GM21717 (cell line): ENCODE data around the gene SUCLG1.
"Not testable (repeated sequence)": the region's sequence is repeated elsewhere in the genome, so short reads cannot be mapped to it uniquely, and the experiment has no call there.

Experiments used
- ATAC-seq: cut with Tn5 transposase; IDR thresholded peaks from one replicate; pipeline ENCODE4 v1.9.1; 2021; ENCODE audit warnings: mild to moderate bottlenecking, moderate library complexity; ENCODE audit not compliant: unreplicated experiment

Gene SUCLG1

DNA sequence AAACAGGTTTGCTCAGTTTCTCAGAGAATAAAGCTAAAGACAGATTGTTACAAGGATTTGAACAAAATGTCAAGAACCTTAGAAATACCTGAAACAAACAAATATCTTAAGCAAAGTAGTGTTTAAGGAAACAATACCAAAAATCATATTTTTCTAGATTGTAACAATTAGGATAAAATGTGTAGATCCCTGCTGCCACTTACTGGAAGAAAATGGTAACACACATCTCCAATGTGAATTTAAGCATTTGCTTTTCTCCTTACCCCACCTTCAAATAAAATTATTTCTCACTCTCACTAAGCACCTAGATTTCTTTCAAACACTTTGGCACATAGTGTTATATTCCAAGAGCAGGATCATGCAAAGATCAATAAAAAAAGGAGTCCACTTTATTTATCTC is 34.9 kb downstream of the SUCLG1 start:
- ATAC-seq, result no peak

DNA sequence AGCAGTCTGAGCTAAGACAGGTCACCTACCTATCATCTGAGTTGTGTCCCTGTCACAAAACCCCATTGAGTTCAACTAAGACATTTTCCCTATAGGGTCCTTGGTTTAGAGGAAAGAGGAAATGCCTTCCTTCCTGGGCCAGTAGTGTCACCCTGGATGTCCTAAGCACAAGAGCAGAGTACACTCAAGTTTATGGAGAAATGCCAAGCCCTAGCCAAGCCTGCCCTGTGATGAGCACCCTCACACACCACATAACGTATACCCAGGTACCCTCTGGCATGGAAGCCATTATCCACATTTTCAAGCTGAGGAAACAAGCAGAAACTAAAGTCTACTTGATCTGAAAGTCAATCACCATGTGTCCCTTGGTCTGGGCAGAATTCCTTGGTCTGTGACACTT is 37.3 kb downstream of the SUCLG1 start:
- no peak for ATAC-seq

DNA sequence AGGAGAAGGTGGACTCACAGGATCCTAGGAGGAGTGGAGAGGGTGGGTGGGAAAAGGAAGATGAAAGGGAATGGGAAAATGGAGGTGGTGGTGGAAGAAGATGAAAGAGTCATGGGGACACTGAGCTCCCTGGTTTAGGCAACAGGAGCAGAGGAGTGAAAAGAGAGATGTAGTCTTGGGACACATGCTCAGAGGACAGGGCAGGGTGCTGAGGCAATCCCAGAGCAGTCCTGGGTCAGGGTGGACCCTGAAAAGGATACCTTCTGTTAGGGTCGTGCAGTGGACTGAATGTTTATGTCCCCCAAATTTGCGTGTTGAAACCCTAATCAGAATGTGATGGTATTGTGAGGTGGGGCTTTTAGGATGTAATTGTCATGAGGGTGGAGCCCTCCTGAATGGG is 37.9 kb downstream of the SUCLG1 start:
- no peak for ATAC-seq

DNA sequence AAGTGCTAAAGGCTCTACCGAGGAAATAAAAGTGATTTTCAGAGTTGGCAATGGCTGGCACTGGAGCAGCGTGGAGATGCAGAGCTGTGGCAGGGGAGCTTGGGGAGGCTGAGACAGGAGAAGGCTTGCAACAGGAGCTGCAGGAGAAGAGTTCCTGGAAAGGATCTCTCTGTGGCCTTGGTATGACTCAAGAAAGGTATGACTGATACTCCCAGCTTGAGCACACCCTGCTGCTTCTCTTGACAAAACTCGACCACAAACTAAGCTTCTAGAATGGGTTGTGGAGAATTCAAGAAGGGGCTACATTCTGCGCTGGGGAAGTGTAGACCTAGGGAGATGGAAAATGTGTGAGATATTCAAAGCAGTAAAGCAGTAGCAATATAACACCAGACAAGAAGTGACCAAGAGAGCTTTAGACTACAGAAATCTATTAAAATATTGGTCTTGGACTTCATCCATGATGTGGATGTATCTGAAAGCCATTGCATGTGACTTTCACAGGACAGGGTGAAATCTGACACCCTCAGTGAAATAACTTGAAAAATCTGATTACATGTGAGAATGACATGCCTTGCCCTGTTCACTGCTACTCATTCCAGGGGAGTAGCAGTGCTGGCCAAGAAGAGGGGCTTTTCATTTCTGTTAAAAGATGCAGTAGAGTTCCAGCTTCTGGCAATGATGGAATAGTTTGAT is 41.5 kb downstream of the SUCLG1 start:
- no peak for ATAC-seq

DNA sequence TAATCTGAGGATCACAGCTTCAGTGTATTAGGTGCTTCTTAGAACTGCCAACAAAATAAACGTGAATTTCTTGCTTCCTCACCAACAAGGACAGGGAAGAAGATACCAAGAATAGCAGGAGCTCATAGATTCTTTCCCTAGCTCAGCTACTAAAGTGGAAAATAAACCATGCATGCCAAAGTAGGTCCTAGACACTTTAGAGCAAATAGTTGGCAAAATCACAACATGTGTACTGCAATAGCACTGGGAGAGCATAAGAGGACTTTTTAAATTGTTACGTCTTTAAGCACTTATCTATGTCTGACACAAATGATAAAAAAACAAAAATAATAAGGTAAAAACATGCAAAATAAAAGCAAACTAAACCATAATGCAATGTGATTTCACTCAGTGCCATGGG is 49.5 kb downstream of the SUCLG1 start:
- no peak for ATAC-seq

DNA sequence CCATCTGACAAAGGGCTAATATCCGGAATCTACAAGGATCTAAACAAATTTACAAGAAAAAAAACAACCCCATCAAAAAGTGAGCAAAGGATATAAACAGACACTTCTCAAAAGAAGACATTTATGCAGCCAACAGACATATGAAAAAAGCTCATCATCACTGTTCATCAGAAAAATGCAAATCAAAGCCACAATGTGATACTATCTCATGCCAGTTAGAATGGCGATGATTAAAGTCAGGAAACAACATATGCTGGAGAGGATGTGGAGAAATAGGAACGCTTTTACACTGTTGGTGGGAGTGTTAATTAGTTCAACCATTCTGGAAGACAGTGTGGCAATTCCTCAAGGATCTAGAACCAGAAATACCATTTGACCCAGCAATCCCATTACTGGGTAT is 57.0 kb downstream of the SUCLG1 start:
- not testable (repeated sequence) for ATAC-seq

DNA sequence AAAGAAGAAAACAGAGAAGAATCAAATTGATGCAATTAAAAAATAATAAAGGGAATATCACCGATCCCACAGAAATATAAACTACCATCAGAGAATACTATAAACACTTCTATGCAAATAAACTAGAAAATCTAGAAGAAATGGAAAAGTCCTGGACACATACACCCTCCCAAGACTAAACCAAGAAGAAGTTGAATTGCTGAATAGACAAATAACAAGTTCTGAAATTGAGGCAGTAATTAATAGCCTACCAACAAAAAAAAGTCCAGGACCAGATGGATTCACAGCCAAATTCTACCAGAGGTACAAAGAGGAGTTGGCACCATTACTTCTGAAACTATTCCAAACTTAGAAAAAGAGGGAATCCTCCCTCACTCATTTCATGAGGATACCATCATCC is 59.2 kb downstream of the SUCLG1 start:
- not testable (repeated sequence) for ATAC-seq

DNA sequence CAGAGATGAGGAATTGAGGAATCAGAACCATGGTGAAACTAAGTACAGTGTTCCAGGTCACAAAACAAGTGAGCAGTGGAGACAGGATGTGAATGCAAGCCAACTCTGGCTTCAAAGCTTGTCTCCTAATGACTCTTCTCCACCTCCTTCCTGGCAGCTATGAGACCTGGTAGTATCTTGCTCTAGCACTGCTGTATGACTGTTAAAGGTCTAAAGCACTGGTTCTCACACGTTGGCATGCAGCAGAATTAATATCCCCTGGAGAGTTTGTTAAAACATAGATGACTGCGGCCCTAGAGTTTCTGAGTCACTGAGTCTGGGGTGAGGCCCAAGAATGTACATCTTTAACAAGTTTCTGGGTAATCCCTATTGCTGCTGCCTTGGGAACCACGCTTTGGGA is 63.3 kb downstream of the SUCLG1 start:
- ATAC-seq, result no peak

DNA sequence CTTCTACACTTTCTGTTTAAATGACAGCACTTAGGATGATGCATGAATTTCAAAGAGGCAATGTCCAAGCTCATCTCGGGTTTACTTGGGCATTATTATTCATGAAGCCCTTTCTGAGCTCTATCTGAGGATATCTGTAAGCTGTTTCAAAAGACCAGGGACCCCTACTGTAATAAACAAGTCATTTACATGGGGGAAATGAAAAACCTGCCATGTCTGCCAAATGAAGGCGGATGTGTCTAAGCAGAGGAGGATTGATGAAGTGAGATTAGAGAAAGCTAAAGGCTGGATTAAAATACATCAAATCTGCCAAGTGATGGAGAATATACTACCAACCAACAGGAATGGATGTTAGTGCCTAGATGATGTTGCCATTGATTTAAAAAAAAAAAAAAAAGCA is 64.5 kb downstream of the SUCLG1 start:
- no peak for ATAC-seq

DNA sequence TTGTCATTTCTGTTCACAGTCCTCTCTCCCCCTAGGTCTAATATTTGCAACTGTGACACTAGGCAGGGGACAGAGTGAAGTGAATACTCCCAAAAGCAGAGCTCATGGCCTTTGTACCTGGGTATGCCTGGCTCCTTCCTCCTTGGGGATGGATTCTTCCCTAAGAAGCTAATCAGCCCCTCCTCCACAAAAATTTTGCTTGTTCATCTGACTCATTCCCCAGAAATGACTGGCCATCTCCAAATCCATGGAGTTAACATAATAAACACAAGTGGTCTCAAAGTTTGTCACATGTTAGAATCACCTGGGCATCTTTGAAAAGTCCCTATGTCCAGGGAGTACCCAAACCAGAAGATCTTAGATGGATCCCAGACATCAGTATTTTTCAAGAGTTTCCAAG is 65.3 kb downstream of the SUCLG1 start:
- no peak for ATAC-seq

DNA sequence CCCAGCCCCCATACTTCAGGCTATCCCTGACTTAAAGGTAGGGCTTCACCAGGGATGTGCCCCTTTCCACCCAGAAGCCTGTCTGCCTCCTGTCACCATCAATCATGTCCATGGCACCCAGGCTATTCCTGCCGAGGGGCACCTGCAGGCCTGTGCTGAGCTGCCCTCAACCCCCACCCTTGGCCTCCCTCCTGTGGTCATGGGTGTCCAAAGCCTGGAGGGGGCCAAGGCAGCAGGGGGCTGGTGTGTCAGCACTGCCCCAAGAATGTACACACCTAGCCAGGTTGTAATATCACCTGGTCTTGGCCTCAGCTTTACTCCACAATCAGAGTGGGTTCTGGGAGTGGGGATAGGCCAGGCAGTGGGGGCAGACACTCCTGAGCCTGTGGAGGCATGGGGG is 69.3 kb downstream of the SUCLG1 start:
- no peak for ATAC-seq

DNA sequence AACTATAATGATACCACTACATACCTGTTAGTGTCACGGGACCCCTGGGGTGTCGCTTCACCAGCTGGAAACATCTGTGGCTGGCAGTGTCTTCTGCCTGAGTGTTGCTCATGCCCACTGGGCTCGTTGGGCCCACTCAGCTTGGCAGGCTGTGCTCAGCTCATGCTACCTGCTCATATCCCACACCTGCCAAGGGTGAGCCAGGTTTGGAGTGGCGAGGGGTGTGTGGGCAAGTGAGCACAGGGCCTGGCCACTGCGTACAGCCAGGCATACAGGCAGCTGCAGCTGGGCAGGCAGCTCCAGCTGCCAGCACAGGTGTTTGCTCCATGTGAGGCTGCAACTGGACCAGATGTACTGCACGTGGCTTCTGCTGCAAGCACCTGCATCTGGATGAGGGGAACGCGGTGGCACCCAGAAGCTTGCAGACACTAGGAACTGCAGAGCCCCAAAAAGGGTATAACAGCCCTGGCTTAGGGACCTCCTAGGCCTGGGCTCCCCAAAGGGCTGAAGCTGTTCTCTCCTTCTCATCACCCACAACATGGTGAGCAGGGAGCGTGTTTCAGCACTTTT is 70.1 kb downstream of the SUCLG1 start:
- no peak for ATAC-seq

DNA sequence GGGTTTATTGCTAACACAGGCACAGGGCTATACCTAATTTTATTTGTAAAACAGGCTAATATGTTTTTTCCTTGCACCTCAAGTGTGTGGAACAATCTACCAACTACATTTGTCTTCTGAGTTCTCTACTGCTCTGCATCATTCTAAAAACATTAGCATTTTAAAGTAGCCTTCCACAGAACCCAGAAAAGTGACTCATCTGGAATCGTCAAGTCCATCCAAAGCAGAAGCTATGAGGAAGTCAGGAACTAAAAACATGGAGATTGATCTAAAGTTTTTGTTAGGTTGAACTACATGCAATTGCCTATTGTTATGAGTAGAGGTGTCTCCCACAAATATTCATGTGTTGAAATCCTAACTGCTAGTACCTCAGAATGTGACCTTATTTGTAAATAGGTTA is 70.9 kb downstream of the SUCLG1 start:
- no peak for ATAC-seq

DNA sequence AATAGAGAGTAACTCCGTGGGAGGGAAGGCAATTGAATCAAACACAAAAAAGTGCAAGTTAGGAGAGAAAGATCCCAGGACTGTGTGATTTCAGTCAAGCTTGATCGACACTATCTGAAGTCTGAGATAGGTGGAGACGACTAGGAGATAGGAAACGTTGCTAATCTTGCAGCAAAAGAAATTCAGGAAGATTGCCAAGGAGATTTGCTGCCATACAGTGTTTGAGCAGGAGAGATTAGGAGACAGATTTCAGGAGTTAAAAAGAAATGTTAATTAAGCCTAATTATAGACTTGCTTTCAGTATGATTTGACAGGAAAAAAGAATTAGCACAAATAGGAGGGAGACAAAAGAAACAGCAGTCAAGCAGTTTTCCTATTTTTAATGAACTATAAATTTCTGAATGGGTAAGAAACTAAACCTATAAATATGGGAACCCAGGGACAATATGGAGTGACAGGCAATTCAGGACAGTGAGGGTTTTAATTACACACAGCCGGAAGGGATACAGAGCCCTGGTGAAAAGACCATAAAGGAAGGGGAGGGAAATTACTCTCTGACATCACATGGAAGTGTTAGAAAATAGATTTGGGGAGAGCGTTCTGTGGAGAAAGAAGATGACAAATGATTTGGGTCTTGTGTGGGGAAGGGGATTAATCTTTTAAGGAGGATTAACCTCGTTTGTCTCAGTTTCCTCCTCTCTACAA is 72.6 kb downstream of the SUCLG1 start:
- ATAC-seq, result no peak

DNA sequence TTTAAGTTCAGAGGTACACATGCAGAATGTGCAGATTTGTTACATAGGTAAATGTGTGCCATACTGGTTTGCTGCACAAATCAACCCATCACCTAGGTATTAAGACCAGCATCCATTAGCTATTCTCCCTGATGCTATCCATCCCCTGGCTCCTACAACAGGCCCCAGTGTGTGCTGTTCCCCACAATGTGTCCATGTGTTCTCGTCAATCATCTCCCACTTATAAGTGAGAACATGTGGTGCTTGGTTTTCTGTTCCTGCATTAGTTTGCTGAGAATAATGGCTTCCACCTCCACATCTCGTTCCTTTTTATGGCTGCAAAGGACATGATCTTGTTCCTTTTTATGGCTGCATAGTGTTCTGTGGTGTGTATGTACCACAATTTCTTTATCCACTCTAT is 75.8 kb downstream of the SUCLG1 start:
- ATAC-seq, result no peak

DNA sequence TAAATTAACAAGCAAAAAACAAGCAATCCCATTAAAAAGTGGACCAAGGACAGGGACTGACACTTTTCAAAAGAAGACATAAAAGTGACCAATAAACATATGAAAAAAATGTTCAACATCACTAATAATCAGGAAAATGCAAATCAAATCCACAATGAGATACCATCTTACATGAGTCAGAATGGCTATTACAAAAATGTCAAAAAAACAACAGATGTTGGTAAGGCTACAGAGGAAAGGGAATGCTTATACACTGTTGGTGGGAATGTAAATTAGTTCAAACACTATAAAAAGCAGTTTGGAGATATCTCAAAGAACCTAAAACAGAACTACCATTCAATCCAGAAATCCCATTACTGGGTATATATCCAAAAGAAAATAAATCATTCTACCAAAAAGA is 78.2 kb downstream of the SUCLG1 start:
- ATAC-seq, result no peak

DNA sequence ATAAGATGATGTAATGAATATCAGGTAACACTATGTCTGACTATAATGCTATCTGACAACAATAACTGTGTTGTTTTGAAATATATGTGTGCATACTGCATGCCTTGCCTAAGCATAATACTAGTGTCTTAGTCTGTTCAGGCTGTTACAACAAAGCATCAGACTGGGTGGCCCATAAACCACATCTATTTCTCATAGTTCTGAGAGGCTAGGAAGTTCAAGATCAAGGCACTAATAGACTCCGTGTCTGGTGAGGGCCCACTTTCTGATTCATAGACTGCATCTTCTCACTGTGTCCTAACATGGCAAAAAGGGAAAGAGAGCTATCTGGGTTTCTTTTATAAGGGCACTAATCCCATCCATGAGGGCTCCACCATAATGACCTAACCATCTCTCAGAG is 80.1 kb downstream of the SUCLG1 start:
- ATAC-seq, result no peak

DNA sequence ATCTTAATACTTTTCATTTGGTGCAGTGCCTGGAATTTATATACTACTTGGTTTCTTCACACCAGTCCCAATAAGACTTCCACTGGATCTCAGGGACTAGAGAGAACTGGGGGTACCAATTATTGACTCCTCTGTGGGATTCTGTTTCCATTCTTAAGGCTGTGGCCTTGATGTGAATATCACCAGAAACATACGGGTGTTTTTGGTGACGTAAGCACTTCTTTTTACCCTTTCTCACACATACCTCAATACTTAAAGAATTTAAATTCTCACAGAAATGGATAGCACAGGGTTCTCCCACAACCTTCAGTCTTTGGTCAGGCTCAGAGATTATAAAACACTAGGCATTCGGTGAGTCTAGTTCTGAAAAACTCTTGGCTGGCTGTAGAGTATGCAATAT is 84.1 kb downstream of the SUCLG1 start:
- no peak for ATAC-seq

DNA sequence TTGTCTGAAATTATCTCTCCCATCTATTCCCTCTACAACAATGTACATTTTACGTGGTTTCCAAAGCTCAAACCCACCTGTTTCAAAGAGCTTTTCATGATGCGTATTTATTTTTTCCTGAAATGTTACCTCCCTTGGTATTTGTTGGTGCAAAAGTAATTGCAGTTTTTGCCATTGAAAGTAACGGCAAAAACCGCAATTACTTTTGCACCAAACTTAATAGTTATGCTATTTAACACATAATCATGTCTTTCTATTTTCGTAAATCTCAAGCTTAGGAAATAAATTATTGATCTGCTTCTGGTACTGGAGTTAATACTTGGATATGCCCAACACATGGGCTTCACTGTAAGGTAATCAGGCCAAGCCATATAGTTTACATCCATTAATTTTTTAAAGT is 85.2 kb downstream of the SUCLG1 start:
- no peak for ATAC-seq
